Loucy (cell line): ENCODE measurements around the gene HEATR5B.

Experiments used
- H2AFZ ChIP-seq: fragments of 200-600 bp; sonication (generic); 2 replicates; pipeline ENCODE4 v1.6.0; 2016; ENCODE audit warnings: antibody characterized with exemption, mild to moderate bottlenecking, low read length, moderate library complexity
- H3F3A ChIP-seq: fragments of 200-600 bp; 2 replicates; pipeline ENCODE4 v1.6.0; 2016; ENCODE audit warnings: antibody characterized with exemption, low read depth, mild to moderate bottlenecking
- H3K27me3 ChIP-seq: fragments of 200-600 bp; sonication (generic); 2 replicates; pipeline ENCODE4 v1.6.1; 2014; ENCODE audit warnings: low read length, mild to moderate bottlenecking; ENCODE audit not compliant: insufficient read depth, poor library complexity, severe bottlenecking
- H3K36me3 ChIP-seq: fragments of 200-600 bp; sonication (generic); 2 replicates; pipeline ENCODE4 v1.6.1; 2016; ENCODE audit warnings: low read length; ENCODE audit not compliant: insufficient read depth
- H3K4me1 ChIP-seq: fragments of 200-600 bp; sonication (generic); 2 replicates; pipeline ENCODE4 v1.5.1; 2014; ENCODE audit warnings: low read length, mild to moderate bottlenecking; ENCODE audit not compliant: insufficient read depth, poor library complexity, severe bottlenecking
- H3K4me2 ChIP-seq: fragments of 200-600 bp; sonication (generic); 2 replicates; pipeline ENCODE4 v1.6.0; 2014; ENCODE audit warnings: antibody characterized with exemption, low read length, low read depth, mild to moderate bottlenecking; ENCODE audit not compliant: poor library complexity, severe bottlenecking
- H3K4me3 ChIP-seq: fragments of 200-600 bp; sonication (generic); 2 replicates; pipeline ENCODE4 v1.5.1; 2014; ENCODE audit warnings: low read length, mild to moderate bottlenecking, mixed read lengths; ENCODE audit not compliant: poor library complexity, severe bottlenecking
- H3K79me2 ChIP-seq: fragments of 200-600 bp; sonication (generic); 2 replicates; pipeline ENCODE4 v1.6.1; 2014; ENCODE audit warnings: low read length; ENCODE audit not compliant: insufficient read depth
- H3K9ac ChIP-seq: fragments of 200-600 bp; sonication (generic); 2 replicates; pipeline ENCODE4 v1.6.0; 2014; ENCODE audit warnings: mild to moderate bottlenecking, low read depth, low read length, moderate library complexity; ENCODE audit not compliant: poor library complexity, severe bottlenecking
- H3K9me2 ChIP-seq: fragments of 200-600 bp; sonication (generic); replicated peaks from 2 replicates; pipeline ENCODE4 v1.6.1; 2016; ENCODE audit warnings: low read depth, low read length, mixed read lengths
- H3K9me3 ChIP-seq: fragments of 200-600 bp; sonication (generic); 2 replicates; pipeline ENCODE4 v1.6.1; 2014; ENCODE audit warnings: mild to moderate bottlenecking, antibody characterized with exemption, low read length, low read depth; ENCODE audit not compliant: insufficient read depth
- H4K20me1 ChIP-seq: fragments of 200-600 bp; sonication (generic); 2 replicates; pipeline ENCODE4 v1.6.0; 2014; ENCODE audit warnings: antibody characterized with exemption, low read length, mild to moderate bottlenecking; ENCODE audit not compliant: insufficient read depth, poor library complexity, severe bottlenecking
- EZH2phosphoT487 ChIP-seq: fragments of 200-600 bp; IDR thresholded peaks from 2 replicates; pipeline ENCODE4 v1.6.1; 2018; ENCODE audit warnings: antibody characterized with exemption, mild to moderate bottlenecking, moderate library complexity, borderline replicate concordance
- TF ChIP-seq, protein P1 (sequence below): fragments of 200-600 bp; sonication (generic); conservative IDR thresholded peaks from 2 replicates; pipeline ENCODE4 v1.5.1; 2014; ENCODE audit warnings: mild to moderate bottlenecking, antibody characterized with exemption, low read length

The HEATR5B gene

DNA sequence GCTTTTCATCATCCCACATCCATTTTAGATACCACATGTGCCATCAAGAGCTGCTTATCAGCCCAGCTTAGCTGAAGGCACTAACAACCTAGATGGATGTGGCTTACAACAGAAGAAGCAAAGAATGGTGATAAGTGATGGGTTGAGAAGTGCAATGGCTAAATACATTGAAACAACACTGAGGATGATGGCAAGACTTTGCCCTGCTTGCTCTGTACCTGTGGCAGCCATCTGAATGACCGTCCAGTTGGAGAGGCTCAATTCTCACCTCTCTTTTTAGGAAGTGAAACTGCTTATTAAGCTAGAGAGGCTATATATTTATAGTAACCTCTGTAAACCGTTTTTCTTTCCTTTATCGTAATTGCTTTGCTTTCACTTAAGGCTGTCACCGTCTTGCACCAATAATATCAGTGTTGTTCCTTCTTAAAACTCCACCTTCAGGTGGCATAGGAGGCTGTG lies 5.9 kb upstream of the HEATR5B start:
- Histone ChIP-seq H3K9me2 (no peaks in the 10 kb centered on the region), H3K9me3 (no peaks in the 10 kb centered on the region), H4K20me1 (no peaks in the 10 kb centered on the region), H2AFZ (no peak overlapping the region), H3K4me1 (peaks cover 12% of the 10 kb centered on the region), H3K4me2 (no peak overlapping the region), H3K36me3 (peaks cover 34% of the 10 kb centered on the region; the same call in 1 of the 2 replicates), H3F3A (no peaks in the 10 kb centered on the region), H3K4me3 (no peak overlapping the region), H3K9ac (no peak overlapping the region), H3K27me3 (no peaks in the 10 kb centered on the region), H3K79me2 (peaks cover 12% of the 10 kb centered on the region)
- no peak for TF ChIP-seq EZH2phosphoT487
- TF ChIP-seq, protein P1, sequence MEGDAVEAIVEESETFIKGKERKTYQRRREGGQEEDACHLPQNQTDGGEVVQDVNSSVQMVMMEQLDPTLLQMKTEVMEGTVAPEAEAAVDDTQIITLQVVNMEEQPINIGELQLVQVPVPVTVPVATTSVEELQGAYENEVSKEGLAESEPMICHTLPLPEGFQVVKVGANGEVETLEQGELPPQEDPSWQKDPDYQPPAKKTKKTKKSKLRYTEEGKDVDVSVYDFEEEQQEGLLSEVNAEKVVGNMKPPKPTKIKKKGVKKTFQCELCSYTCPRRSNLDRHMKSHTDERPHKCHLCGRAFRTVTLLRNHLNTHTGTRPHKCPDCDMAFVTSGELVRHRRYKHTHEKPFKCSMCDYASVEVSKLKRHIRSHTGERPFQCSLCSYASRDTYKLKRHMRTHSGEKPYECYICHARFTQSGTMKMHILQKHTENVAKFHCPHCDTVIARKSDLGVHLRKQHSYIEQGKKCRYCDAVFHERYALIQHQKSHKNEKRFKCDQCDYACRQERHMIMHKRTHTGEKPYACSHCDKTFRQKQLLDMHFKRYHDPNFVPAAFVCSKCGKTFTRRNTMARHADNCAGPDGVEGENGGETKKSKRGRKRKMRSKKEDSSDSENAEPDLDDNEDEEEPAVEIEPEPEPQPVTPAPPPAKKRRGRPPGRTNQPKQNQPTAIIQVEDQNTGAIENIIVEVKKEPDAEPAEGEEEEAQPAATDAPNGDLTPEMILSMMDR = no peak

- peak overlapping the region; percentile 95 for H3K4me2 ChIP-seq
- H3K9ac ChIP-seq = peak overlapping the region; percentile 71
- H3K27me3 ChIP-seq = no peaks in the 10 kb centered on the region
- peaks cover 43% of the 10 kb centered on the region for H3K79me2 ChIP-seq
- no peak overlapping the region for H2AFZ ChIP-seq
- no peaks in the 10 kb centered on the region for H3F3A ChIP-seq
- no peaks in the 10 kb centered on the region for H3K9me3 ChIP-seq
- peaks cover 11% of the 10 kb centered on the region; the same call in 1 of the 2 replicates for H3K36me3 ChIP-seq
- H3K9me2 ChIP-seq = no peaks in the 10 kb centered on the region
- no peaks in the 10 kb centered on the region for H4K20me1 ChIP-seq
- peak overlapping the region; percentile 88 for H3K4me3 ChIP-seq
- TF ChIP-seq EZH2phosphoT487 = no peak
- TF ChIP-seq, protein P1 = no peak
- H3K4me1 ChIP-seq = peaks cover 30% of the 10 kb centered on the region
Observed at GRCh38 chr2:37085731-37086147, 1.6 kb upstream of the HEATR5B start.

DNA sequence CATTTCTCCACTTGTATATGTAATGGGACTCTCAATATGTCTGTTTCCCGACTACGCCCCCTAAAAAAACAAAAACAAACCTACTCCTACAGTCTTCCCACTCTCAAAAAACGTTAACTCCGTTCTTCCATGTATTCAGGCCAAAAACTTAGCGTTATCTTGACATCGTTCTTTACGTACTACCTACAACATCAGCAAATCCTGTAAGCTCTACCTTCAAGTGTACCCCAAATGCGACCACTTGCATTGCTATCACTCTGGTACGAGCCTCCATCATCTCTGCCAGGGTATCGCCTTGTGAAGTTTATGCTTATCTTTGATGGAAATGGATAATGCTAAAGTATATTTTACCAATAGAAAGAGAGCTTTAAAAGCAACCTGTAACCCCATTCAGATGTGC lies 625 bp upstream of the HEATR5B start:
- Histone ChIP-seq H3K27me3 (no peaks in the 10 kb centered on the region), H3K9me2 (no peaks in the 10 kb centered on the region), H4K20me1 (peaks cover 2% of the 10 kb centered on the region), H3K9ac (peak overlapping the region; percentile 71), H2AFZ (peak overlapping the region; percentile 96), H3K36me3 (peaks cover 7% of the 10 kb centered on the region; the same call in 1 of the 2 replicates), H3K79me2 (peaks cover 45% of the 10 kb centered on the region), H3K4me1 (peaks cover 40% of the 10 kb centered on the region), H3K4me2 (peak overlapping the region; percentile 95), H3K4me3 (peak overlapping the region; percentile 88), H3K9me3 (no peaks in the 10 kb centered on the region), H3F3A (peaks cover 5% of the 10 kb centered on the region; the same call in 1 of the 2 replicates)
- TF ChIP-seq, protein P1 = no peak
- no peak for TF ChIP-seq EZH2phosphoT487
